Keratinocyte (primary cell): ENCODE data around the gene LCORL. TPM values are rescaled to one million over a fixed set of nuclear protein-coding genes. Genes with fewer than 3 reads are reported as not detected.

Experiments
- DNase-seq: peaks from one replicate; pipeline ENCODE4 v3.0.0-alpha.2; 2011; ENCODE audit warnings: low read depth, missing footprints, low spot score
- FAIRE-seq: peaks from 2 replicates; lab custom pipeline; 2011; peaks lifted over from hg19 to GRCh38; lab: Jason Lieb, UNC
- H2AFZ ChIP-seq: 2 replicates; pipeline ENCODE4 v1.6.0; 2012; ENCODE audit warnings: low read length, control low read depth, inconsistent platforms; ENCODE audit not compliant: control insufficient read depth
- H3K27ac ChIP-seq: 2 replicates; pipeline ENCODE4 v1.5.1; 2011; ENCODE audit warnings: low read length; ENCODE audit not compliant: control insufficient read depth, insufficient read depth
- H3K27me3 ChIP-seq: 3 replicates; pipeline ENCODE4 v1.6.0; 2011; ENCODE audit warnings: low read length; ENCODE audit not compliant: control insufficient read depth, insufficient read depth; ENCODE audit errors: extremely low read depth
- H3K36me3 ChIP-seq, 2 experiments: 2 replicates in 1 of 2; 3 replicates in 1 of 2; pipeline ENCODE4 v1.5.1; 2011; ENCODE audit warnings: low read length in 2 of 2, mild to moderate bottlenecking in 1 of 2; ENCODE audit not compliant: control insufficient read depth in 2 of 2, insufficient read depth in 2 of 2; ENCODE audit errors: extremely low read depth in 1 of 2
- H3K4me1 ChIP-seq: 3 replicates; pipeline ENCODE4 v1.5.1; 2011; ENCODE audit warnings: low read length; ENCODE audit not compliant: control insufficient read depth, insufficient read depth; ENCODE audit errors: extremely low read depth
- H3K4me2 ChIP-seq: 3 replicates; pipeline ENCODE4 v1.6.0; 2011; ENCODE audit warnings: low read depth, low read length; ENCODE audit not compliant: control insufficient read depth, insufficient read depth; ENCODE audit errors: extremely low read depth
- H3K4me3 ChIP-seq, 3 experiments: fragments of 200-600 bp in 1 of 3; sonication (generic) in 1 of 3; 2 replicates in 2 of 3; 3 replicates in 1 of 3; pipeline ENCODE4 v1.5.1; 2011 to 2016; ENCODE audit warnings: low read length in 3 of 3, mild to moderate bottlenecking in 3 of 3, control low read depth in 2 of 3, inconsistent platforms in 1 of 3, low read depth in 1 of 3, mixed read lengths in 1 of 3, mixed run types in 1 of 3, moderate library complexity in 1 of 3; ENCODE audit not compliant: control insufficient read depth in 2 of 3, insufficient read depth in 2 of 3; ENCODE audit errors: extremely low read depth in 1 of 3
- H3K79me2 ChIP-seq: 2 replicates; pipeline ENCODE4 v1.6.0; 2012; ENCODE audit warnings: low read length; ENCODE audit not compliant: control insufficient read depth, insufficient read depth
- H3K9ac ChIP-seq: 3 replicates; pipeline ENCODE4 v1.6.0; 2011; ENCODE audit warnings: low read length; ENCODE audit not compliant: control insufficient read depth, insufficient read depth; ENCODE audit errors: extremely low read depth
- H3K9me1 ChIP-seq: 3 replicates; pipeline ENCODE4 v1.6.0; 2011; ENCODE audit warnings: low read length; ENCODE audit not compliant: control insufficient read depth, insufficient read depth; ENCODE audit errors: extremely low read depth
- H3K9me3 ChIP-seq: 2 replicates; pipeline ENCODE4 v1.5.1; 2012; ENCODE audit warnings: low read depth, low read length; ENCODE audit not compliant: control insufficient read depth
- H4K20me1 ChIP-seq: 3 replicates; pipeline ENCODE4 v1.6.0; 2011; ENCODE audit warnings: low read length; ENCODE audit not compliant: control insufficient read depth, insufficient read depth; ENCODE audit errors: extremely low read depth
- EZH2 ChIP-seq: IDR thresholded peaks from one replicate; pipeline ENCODE4 v1.6.1; 2012; ENCODE audit warnings: inconsistent platforms, mild to moderate bottlenecking, low read length, moderate library complexity
- dilution Hi-C: fragments of 300-500 bp; cut with MboI; formaldehyde crosslinking; loops from one replicate; pipeline ENCODE4 v1.7.0; 2020; ENCODE audit warnings: low sequenced_read_pairs; ENCODE audit not compliant: extremely low pct_ligation_motif_present
- polyA plus RNA-seq, 5 experiments: library from polyadenylated mRNA; depleted of rRNA in 3 of 5; stranded (reverse) in 3 of 5; stranded (forward) in 1 of 5; unstranded in 1 of 5; fragments of >200 nt; gene quantifications; 1 replicate in 1 of 5; 2 replicates in 3 of 5; 3 replicates in 1 of 5; pipeline versions ENCODE4 v1.2.1 to v1.2.3, GENCODE V29; 2011 to 2012; ENCODE audit warnings: missing spikeins in 2 of 5, low read depth in 1 of 5, low replicate concordance in 1 of 5
- TF ChIP-seq, protein P1 (sequence below), 3 experiments: IDR thresholded peaks in 1 of 3; conservative IDR thresholded peaks in 1 of 3; optimal IDR thresholded peaks in 1 of 3; 2 replicates in 2 of 3; 3 replicates in 1 of 3; pipeline versions ENCODE3 to v1.5.1; 2011; ENCODE audit warnings: low read length in 3 of 3, mild to moderate bottlenecking in 3 of 3, moderate library complexity in 2 of 3, control low read depth in 1 of 3, inconsistent platforms in 1 of 3; ENCODE audit not compliant: insufficient read depth in 2 of 3; ENCODE audit errors: extremely low read depth in 1 of 3

LCORL gene
- polyA plus RNA-seq, 1 donor (not counting 4 experiments of a cell fraction or from before 2014, with no cell fraction given) = 3.3 TPM

- H3K9me3 ChIP-seq = no peaks in the 10 kb centered on the region
- H3K9me1 ChIP-seq = no peaks in the 10 kb centered on the region
- TF ChIP-seq, protein P1, sequence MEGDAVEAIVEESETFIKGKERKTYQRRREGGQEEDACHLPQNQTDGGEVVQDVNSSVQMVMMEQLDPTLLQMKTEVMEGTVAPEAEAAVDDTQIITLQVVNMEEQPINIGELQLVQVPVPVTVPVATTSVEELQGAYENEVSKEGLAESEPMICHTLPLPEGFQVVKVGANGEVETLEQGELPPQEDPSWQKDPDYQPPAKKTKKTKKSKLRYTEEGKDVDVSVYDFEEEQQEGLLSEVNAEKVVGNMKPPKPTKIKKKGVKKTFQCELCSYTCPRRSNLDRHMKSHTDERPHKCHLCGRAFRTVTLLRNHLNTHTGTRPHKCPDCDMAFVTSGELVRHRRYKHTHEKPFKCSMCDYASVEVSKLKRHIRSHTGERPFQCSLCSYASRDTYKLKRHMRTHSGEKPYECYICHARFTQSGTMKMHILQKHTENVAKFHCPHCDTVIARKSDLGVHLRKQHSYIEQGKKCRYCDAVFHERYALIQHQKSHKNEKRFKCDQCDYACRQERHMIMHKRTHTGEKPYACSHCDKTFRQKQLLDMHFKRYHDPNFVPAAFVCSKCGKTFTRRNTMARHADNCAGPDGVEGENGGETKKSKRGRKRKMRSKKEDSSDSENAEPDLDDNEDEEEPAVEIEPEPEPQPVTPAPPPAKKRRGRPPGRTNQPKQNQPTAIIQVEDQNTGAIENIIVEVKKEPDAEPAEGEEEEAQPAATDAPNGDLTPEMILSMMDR (optimal IDR thresholded peaks at IDR 0.05 in 1 of 3, IDR thresholded peaks at IDR 0.05 in 1 of 3, conservative IDR thresholded peaks at IDR 0.05 in 1 of 3; ENCODE audit: extremely low read depth in 1 of 3, insufficient read depth in 2 of 3, low read length in 3 of 3) = no peak
- TF ChIP-seq EZH2 = no peak
- H3K79me2 ChIP-seq = peaks cover 2% of the 10 kb centered on the region
- H3K36me3 ChIP-seq = no peaks in the 10 kb centered on the region
- no peak overlapping the region for H2AFZ ChIP-seq
- no peak overlapping the region for H3K27ac ChIP-seq
- H3K4me1 ChIP-seq = peaks cover 11% of the 10 kb centered on the region
- dilution Hi-C loops = no loop called here
- no peak overlapping the region for H3K4me2 ChIP-seq
- H3K4me3 ChIP-seq = no peak overlapping the region
- no peak overlapping the region for H3K9ac ChIP-seq
- H3K27me3 ChIP-seq = no peaks in the 10 kb centered on the region
- FAIRE-seq (no peak), DNase-seq (no peak)
- no peaks in the 10 kb centered on the region for H4K20me1 ChIP-seq
These were observed 54.5 kb downstream of the LCORL start for GRCh38 chr4:17967078-17967477.

DNA sequence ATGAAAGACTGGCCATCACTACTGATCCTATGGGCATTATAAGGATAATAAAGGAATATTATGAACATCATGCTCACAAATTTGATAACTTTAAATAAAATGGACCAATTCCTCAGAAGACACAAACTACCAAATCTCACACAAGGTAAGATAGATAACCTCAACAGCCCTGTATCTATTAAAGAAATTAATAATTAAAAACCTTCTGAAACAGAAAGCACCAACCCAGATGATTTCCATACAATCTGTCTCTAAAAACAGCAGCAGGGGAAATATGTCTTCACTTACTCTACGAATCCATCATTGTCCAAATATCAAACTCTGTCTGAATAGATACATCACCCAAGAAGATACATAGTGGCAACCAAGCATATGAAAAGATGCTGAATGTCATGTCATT is 55.2 kb downstream of the LCORL start:
- Histone ChIP-seq H3K4me3 (no peak overlapping the region), H3K4me1 (peaks cover 11% of the 10 kb centered on the region), H3K9ac (no peak overlapping the region), H3K79me2 (peaks cover 2% of the 10 kb centered on the region), H2AFZ (no peak overlapping the region), H4K20me1 (no peaks in the 10 kb centered on the region), H3K27ac (no peak overlapping the region), H3K27me3 (no peaks in the 10 kb centered on the region), H3K9me3 (no peaks in the 10 kb centered on the region), H3K4me2 (no peak overlapping the region), H3K36me3 (no peaks in the 10 kb centered on the region), H3K9me1 (no peaks in the 10 kb centered on the region)
- no peak for FAIRE-seq
- TF ChIP-seq EZH2 = no peak
- TF ChIP-seq, protein P1 (optimal IDR thresholded peaks at IDR 0.05 in 1 of 3, IDR thresholded peaks at IDR 0.05 in 1 of 3, conservative IDR thresholded peaks at IDR 0.05 in 1 of 3; ENCODE audit: extremely low read depth in 1 of 3, insufficient read depth in 2 of 3, low read length in 3 of 3) = no peak
- no peak for DNase-seq
- dilution Hi-C loops = no loop called here
